RWPE1 (cell line): ENCODE results near the gene ZMYM4.

Experiments
- CTCF ChIA-PET: fragments of 350-600 bp; sonication (Branson Sonifier 250); formaldehyde crosslinking; extraction: SDS; loops from one replicate; lab custom pipeline; 2021; lab: Yijun Ruan, JAX
- POLR2A ChIA-PET: fragments of 400-600 bp; formaldehyde crosslinking; extraction: SDS; loops from one replicate; lab custom pipeline; 2020; ENCODE audit warnings: antibody characterized with exemption; ENCODE audit not compliant: low non-redundant PET; lab: Yijun Ruan, JAX
- DNase-seq: peaks from one replicate; pipeline ENCODE4 v3.0.0; 2012; ENCODE audit warnings: low spot score
- H3K27ac ChIP-seq: fragments of 450-650 bp; 2 replicates; pipeline ENCODE4 v1.5.1; 2017
- TF ChIP-seq, protein P1 (sequence below): fragments of 450-650 bp; conservative IDR thresholded peaks from 2 replicates; pipeline ENCODE4 v1.5.1; 2017; ENCODE audit warnings: low read depth, mild to moderate bottlenecking

Gene ZMYM4

DNA sequence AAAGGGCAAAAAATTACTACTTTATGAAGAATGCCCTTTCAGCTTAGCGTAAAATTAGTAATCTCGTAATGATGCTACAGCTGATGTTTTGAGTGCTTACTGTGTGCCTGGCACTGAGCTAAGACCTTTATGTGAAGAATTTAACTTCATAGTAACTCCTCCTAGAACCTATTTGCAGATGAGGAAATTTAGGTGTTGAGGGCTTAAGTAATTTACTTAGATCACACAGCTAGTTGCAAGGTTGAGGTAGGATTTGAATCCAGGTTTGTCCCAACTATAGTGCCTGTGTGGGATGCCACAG lies 1.4 kb downstream of the ZMYM4 start:
- ChIA-PET POLR2A (no interaction called here), CTCF (interaction anchor here (0.6 to 0.7 kb wide), 2 partner anchors 35 to 148 kb away, joined by 3 to 4 read pairs; no protein-coding TSS in a partner anchor)
- H3K27ac ChIP-seq: no peak overlapping the region
- TF ChIP-seq, protein P1, sequence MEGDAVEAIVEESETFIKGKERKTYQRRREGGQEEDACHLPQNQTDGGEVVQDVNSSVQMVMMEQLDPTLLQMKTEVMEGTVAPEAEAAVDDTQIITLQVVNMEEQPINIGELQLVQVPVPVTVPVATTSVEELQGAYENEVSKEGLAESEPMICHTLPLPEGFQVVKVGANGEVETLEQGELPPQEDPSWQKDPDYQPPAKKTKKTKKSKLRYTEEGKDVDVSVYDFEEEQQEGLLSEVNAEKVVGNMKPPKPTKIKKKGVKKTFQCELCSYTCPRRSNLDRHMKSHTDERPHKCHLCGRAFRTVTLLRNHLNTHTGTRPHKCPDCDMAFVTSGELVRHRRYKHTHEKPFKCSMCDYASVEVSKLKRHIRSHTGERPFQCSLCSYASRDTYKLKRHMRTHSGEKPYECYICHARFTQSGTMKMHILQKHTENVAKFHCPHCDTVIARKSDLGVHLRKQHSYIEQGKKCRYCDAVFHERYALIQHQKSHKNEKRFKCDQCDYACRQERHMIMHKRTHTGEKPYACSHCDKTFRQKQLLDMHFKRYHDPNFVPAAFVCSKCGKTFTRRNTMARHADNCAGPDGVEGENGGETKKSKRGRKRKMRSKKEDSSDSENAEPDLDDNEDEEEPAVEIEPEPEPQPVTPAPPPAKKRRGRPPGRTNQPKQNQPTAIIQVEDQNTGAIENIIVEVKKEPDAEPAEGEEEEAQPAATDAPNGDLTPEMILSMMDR: no peak
- DNase-seq: no peak

DNA sequence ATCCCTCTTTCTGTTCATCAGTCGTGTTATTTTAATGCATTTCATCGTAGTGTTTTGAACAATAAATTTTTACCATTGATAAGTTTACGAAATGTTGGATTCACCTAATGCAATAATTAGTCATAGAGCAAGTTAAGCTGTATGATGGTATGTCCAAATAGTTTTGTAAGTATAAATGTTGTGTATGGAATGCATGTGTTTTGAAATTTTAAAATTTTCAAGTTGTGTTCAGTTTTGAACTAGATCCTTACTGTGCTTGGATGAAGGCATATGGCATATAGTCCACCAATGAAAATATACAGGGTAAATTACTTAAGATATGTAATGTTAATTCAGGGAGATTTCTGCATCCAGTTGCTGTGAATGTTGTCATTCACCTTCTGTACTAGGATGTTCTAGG lies 2.3 kb downstream of the ZMYM4 start:
- no peak overlapping the region for H3K27ac ChIP-seq
- POLR2A ChIA-PET: no interaction called here
- no peak for DNase-seq
- TF ChIP-seq, protein P1: no peak
- CTCF ChIA-PET: interaction anchor here (0.6 kb wide), 1 partner anchor 404 kb away, joined by 4 read pairs; no protein-coding TSS in a partner anchor

DNA sequence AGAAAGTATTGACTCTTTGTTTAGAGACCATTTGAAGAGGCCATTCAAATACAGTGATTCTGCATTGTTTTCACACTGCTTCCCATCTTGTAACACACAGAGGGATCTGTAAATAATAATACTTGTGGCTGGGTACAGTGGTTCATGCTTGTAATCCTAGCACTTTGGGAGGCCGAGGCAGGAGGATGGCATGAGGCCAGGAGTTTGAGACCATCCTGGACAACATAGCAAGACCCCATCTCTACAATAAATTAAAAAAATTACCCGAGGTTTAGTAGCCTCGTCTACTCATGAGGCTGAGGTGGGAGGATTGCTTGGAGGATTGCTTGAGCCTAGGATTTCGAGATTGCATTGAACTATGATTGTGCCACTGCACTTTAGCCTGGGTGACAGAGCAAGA lies 5.7 kb downstream of the ZMYM4 start:
- TF ChIP-seq, protein P1: no peak
- no peak for DNase-seq
- POLR2A ChIA-PET: no interaction called here
- no peak overlapping the region for H3K27ac ChIP-seq
- CTCF ChIA-PET: no interaction called here

DNA sequence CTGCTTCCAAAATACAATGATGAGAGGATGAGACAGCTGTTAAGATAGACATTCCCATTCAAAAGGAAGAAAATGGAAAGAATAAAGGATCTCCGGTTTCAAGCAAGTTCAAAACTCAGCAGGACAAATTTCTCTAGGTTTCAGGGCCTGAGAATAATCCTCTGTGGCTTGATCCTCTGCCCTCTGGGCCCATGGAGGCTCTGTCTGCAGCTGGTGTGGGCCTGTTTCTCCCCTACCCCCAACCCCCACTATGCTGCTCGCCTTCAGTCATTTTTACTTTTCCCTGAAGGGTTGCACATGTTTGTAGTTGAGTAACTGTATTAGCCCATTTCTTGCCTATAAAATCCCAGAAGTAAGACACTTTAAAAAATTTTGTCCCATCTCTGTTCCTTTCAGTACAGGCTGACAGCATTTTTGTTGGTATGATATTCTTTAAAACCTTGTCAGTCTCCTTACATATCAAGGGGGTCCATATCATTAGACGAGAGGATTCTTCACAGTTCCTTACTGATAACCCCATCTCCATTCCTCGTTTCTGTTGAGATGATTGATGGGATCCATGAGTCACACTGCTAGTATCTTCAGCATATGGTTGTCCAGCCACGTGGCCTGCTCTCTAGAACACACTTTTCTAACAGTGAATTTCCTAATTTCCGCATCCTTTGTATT lies 10.5 kb downstream of the ZMYM4 start:
- ChIA-PET CTCF (no interaction called here), POLR2A (no interaction called here)
- H3K27ac ChIP-seq: no peak overlapping the region
- DNase-seq: no peak
- TF ChIP-seq, protein P1: no peak

DNA sequence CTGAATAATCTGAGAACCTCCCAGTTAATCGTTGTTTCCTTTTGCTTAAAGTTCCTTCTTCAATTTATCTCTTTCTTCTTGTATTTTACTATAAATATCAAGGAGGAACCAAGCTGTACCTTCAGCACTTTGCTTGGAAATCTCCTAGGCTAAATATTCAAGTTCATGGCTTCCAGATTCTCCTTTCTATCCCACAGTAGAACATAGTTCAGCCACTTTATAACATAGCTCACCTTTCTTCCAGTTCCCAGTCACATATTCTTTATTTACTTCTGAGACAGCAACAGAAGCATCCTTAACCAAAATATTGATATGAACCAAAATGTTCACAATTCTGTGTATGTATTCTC lies 11.0 kb downstream of the ZMYM4 start:
- POLR2A ChIA-PET: no interaction called here
- CTCF ChIA-PET: no interaction called here
- DNase-seq: no peak

DNA sequence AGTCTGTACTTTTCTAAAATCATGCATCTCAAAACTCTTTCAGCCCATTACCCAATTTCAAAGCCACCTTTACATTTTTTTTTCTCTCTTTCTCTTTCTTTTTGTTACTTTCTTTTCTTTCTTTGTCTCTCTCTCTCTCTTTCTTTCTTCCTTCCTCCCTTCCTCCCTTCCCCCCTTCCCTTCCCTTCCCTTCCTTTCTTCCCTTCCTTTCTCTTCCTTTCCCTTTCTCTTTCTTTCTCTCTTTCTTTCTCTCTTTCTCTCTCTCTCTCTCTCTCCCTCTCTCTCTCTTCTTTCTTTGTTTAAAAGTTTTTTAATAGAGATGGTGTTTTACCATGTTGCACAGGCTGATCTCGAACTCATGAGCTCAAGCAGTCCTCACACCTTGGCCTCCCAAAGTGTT lies 11.5 kb downstream of the ZMYM4 start:
- H3K27ac ChIP-seq: no peak overlapping the region
- CTCF ChIA-PET: no interaction called here
- TF ChIP-seq, protein P1: no peak
- DNase-seq: no peak
- POLR2A ChIA-PET: no interaction called here

More for the DNA sequence above, 11.0 kb downstream of the ZMYM4 start:
- no peak overlapping the region for H3K27ac ChIP-seq
- TF ChIP-seq, protein P1: no peak
